Large intestine (tissue), 3 donors: ENCODE measurements around the gene UBASH3B. TPM values are rescaled to one million over a fixed set of nuclear protein-coding genes. Genes with fewer than 3 reads are reported as not detected.

Experiments used
- DNase-seq, 2 donors: peaks; one replicate each; pipeline versions ENCODE4 v3.0.0 to v3.0.0-alpha.2; 2013
- H3K27ac ChIP-seq: one replicate; pipeline ENCODE4 v1.5.1; 2013; ENCODE audit warnings: low read length
- H3K27me3 ChIP-seq: 2 replicates; pipeline ENCODE4 v1.6.1; 2013; ENCODE audit warnings: low read length; ENCODE audit not compliant: control insufficient read depth, insufficient read depth
- H3K36me3 ChIP-seq: 2 replicates; pipeline ENCODE4 v1.6.1; 2013; ENCODE audit warnings: low read length; ENCODE audit not compliant: control insufficient read depth, insufficient read depth
- H3K4me1 ChIP-seq: one replicate; pipeline ENCODE4 v1.6.1; 2013; ENCODE audit warnings: low read length; ENCODE audit not compliant: control insufficient read depth, insufficient read depth
- H3K4me3 ChIP-seq: one replicate; pipeline ENCODE4 v1.5.1; 2013; ENCODE audit warnings: low read length
- H3K9me3 ChIP-seq: one replicate; pipeline ENCODE4 v1.6.1; 2013; ENCODE audit warnings: mild to moderate bottlenecking, low read depth, low read length, moderate library complexity; ENCODE audit not compliant: control insufficient read depth
- WGBS: methylation state at CpG from one replicate; pipeline ENCODE4 v1.1.5; 2013; ENCODE audit warnings: low lambda C conversion rate; ENCODE audit not compliant: insufficient coverage; 5-methylcytosine and 5-hydroxymethylcytosine counted together
- polyA plus RNA-seq: library from polyadenylated mRNA; unstranded; fragments of 120-200 nt; gene quantifications from one replicate; pipeline ENCODE4 v1.2.1, GENCODE V29; 2013

The UBASH3B gene
- polyA plus RNA-seq, 1 donor, result 2.8 TPM

- Histone ChIP-seq H3K4me1 (no peaks in the 10 kb centered on the region), H3K4me3 (no peak overlapping the region), H3K36me3 (no peaks in the 10 kb centered on the region), H3K27ac (no peak overlapping the region), H3K27me3 (no peaks in the 10 kb centered on the region), H3K9me3 (no peaks in the 10 kb centered on the region)
- WGBS, result 83% methylated on average over 1 of the region's 2 CpGs
- no peak for DNase-seq
Observed at GRCh38 chr11:122808478-122808869, 153.0 kb downstream of the UBASH3B start.

DNA sequence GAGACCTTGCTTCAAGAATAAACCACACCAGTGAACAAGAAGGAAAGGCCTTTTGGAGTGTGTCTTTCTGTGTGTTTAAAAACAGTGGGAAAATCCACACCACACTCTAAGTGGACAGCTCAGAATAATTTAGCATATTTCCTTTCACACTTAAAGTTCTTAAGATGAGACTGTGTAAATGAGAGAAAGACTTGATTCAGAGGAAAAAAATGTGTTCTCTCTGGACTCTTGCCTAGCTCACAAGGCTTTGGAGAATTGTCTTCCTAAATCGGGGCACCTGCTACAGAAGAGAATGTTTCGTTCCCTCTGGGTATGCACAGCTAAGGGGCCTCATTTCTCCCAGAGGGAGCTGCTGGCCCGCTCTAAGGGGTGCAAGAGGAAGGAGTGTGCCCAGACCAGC is 154.3 kb downstream of the UBASH3B start:
- no peaks in the 10 kb centered on the region for H3K4me1 ChIP-seq
- whole genome bisulfite sequencing, result no CpG with 5 or more reads among the region's 3 CpGs
- H3K4me3 ChIP-seq, result no peak overlapping the region

DNA sequence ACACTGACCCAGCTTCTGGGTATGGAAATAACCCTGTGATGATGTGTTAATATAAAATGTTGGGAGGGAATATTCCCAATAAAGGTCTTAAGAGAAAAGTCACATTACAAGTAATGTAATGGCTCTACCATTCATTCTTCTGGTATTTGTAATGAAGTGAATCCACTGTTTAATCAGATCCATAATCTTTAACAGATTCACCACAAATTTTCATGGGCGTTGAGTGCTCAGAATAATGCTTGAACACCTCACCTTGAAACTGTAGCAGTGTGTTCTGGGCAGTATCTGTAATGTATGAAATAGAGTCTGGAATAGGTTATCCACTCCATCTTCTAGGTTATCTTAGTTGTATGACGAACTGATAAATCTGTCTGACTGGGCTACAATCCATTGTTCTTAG is 156.2 kb downstream of the UBASH3B start:
- no peaks in the 10 kb centered on the region for H3K27me3 ChIP-seq
- H3K4me3 ChIP-seq, result no peak overlapping the region
- H3K9me3 ChIP-seq, result no peaks in the 10 kb centered on the region
- WGBS, result no CpG with 5 or more reads among the region's 2 CpGs
- H3K4me1 ChIP-seq, result no peaks in the 10 kb centered on the region
- H3K27ac ChIP-seq, result no peak overlapping the region
- H3K36me3 ChIP-seq, result no peaks in the 10 kb centered on the region
- no peak for DNase-seq

More for the DNA sequence above, 154.3 kb downstream of the UBASH3B start:
- Histone ChIP-seq H3K9me3 (no peaks in the 10 kb centered on the region), H3K36me3 (no peaks in the 10 kb centered on the region), H3K27me3 (no peaks in the 10 kb centered on the region), H3K27ac (no peak overlapping the region)
- DNase-seq, result no peak

DNA sequence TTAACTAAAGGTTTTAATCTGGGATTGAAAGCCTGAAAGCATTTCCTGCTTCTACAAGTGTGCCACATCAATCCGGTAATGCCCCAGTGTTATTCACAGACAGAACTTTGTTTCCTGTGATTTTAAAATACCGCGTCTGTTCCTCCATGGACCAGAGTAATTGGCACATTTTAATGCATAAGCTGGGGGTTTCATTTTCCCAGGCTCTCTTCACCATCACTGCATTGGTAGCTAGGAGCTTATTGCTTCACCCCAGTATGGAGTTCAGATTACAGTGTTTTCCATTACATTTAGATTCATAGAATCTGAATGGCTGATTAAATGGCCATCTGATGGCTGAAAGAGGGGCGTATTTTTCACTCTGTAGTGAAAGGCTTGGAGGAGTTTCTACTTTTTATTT is 157.1 kb downstream of the UBASH3B start:
- 80% methylated on average over 3 of the region's 4 CpGs for WGBS

DNA sequence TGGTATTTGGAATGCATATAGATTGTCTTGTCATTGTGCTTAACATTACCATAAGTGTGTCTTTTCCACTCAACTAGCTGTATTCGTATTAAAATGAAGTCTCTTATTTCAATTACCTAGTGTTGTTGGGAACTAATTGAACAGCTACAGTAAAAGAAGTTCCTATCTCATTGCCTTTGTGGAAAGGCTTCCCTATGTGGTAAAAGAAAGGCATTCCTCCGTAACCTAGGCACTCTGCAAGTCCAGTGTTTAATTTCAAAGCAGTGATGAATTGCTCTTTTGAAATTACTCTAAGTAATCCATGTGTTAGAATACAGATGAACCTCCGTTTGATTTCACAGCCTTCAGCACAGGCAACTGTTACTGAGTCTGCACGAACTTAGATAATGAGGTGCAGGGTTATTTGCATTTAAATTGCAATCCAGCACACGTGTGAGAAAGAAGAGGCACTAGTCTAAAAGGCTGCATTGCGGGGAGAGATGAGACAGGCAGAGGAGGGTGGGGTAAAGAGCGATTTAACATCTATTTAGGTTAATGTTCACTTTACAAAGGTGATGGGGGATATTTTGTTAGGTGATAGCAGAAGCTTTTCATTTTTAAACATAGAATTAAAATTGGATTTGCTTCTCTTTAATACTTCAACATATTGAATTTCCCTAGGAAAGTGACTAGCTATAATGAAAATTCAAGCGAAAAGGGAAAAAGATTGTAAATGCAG is 157.8 kb downstream of the UBASH3B start:
- no peak overlapping the region for H3K27ac ChIP-seq
- H3K9me3 ChIP-seq, result no peaks in the 10 kb centered on the region
- WGBS, result 48% methylated on average over 4 of the region's 8 CpGs
- DNase-seq, result no peak
- H3K4me1 ChIP-seq, result no peaks in the 10 kb centered on the region
- H3K4me3 ChIP-seq, result no peak overlapping the region
- H3K27me3 ChIP-seq, result no peaks in the 10 kb centered on the region
- no peaks in the 10 kb centered on the region for H3K36me3 ChIP-seq

More for the DNA sequence above, 157.1 kb downstream of the UBASH3B start:
- Histone ChIP-seq H3K27ac (no peak overlapping the region), H3K36me3 (no peaks in the 10 kb centered on the region), H3K4me3 (no peak overlapping the region), H3K4me1 (no peaks in the 10 kb centered on the region), H3K9me3 (no peaks in the 10 kb centered on the region), H3K27me3 (no peaks in the 10 kb centered on the region)
- no peak for DNase-seq

DNA sequence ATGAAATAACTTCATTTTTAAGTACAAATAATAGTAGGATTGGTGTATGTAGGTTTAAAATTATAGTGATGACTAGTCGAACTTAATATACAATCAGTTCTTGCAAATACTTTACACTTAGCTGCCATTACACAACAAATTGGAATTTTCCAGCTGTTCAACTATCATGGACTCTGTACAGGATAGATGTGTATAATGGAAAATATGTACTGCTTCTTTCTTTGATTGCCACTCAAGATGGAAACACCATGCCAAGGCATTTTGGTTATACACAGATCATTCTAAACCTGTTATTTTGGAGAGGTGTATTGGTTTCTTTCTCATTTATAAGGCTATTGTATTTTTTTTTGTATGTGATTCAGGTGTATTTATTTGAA is 158.4 kb downstream of the UBASH3B start:
- DNase-seq, result no peak

DNA sequence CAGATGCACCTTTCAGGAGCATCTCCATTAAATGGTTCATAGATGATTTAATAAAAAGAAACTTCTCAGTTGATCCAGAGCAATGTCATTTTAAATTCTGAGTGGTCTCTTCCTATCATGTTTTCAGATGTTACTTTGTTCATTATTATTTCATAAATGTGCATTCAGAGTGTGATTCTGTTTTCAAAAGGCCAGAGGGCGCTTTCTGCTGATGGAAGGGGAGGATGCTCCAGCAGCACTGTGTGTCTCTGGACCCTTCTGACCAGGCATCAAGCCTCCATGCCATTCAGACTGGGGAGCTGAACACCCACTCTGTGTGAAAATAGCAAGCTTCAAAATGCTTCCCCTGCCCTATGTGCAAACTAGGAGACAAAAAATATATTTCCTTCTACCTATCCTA is 158.9 kb downstream of the UBASH3B start:
- H3K4me3 ChIP-seq, result no peak overlapping the region
- DNase-seq, result no peak
- H3K27me3 ChIP-seq, result no peaks in the 10 kb centered on the region
- no CpG with 5 or more reads among the region's 1 CpG for WGBS
- H3K36me3 ChIP-seq, result no peaks in the 10 kb centered on the region
- no peak overlapping the region for H3K27ac ChIP-seq
- no peaks in the 10 kb centered on the region for H3K4me1 ChIP-seq
- no peaks in the 10 kb centered on the region for H3K9me3 ChIP-seq

More for the DNA sequence above, 158.4 kb downstream of the UBASH3B start:
- Histone ChIP-seq H3K36me3 (no peaks in the 10 kb centered on the region), H3K4me3 (no peak overlapping the region), H3K27me3 (no peaks in the 10 kb centered on the region), H3K4me1 (no peaks in the 10 kb centered on the region), H3K9me3 (no peaks in the 10 kb centered on the region), H3K27ac (no peak overlapping the region)
- no CpG with 5 or more reads among the region's 1 CpG for WGBS

- WGBS, result 66% methylated on average over 4 of the region's 5 CpGs
- DNase-seq, result no peak
- Histone ChIP-seq H3K36me3 (no peaks in the 10 kb centered on the region), H3K27ac (no peak overlapping the region), H3K9me3 (peaks cover 5% of the 10 kb centered on the region), H3K4me3 (no peak overlapping the region), H3K4me1 (no peaks in the 10 kb centered on the region), H3K27me3 (no peaks in the 10 kb centered on the region)
Observed at GRCh38 chr11:122815900-122816299, 160.4 kb downstream of the UBASH3B start.

GRCh38 chr11:122816761-122817520 is 161.4 kb downstream of the UBASH3B start:
- no peak for DNase-seq
- 69% methylated on average over 4 of the region's 8 CpGs for WGBS
- H3K27ac ChIP-seq, result no peak overlapping the region

DNA sequence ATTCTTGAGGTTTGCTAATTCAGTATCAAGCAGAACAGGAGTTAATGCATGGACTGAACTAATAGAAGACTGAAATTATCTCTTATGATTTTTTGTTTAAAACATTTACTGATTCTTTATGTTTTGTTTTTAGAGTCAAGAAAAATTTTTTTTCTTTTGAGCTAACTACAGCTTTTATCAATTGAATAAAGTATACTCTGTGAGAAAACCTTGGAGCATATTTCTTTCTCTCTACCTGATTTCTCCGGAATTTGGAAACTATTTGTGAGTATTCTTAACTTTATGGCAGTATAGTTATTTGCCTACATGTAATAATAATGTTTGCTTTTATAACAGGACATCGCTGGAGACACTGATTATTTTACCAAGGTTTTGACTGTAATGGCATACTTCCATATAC is 164.6 kb downstream of the UBASH3B start:
- Histone ChIP-seq H3K4me3 (no peak overlapping the region), H3K4me1 (no peaks in the 10 kb centered on the region)
- 92% methylated on average over 2 of the region's 2 CpGs for WGBS

More at GRCh38 chr11:122816761-122817520, 161.4 kb downstream of the UBASH3B start:
- H3K9me3 ChIP-seq, result peaks cover 5% of the 10 kb centered on the region
- H3K4me1 ChIP-seq, result no peaks in the 10 kb centered on the region
- H3K36me3 ChIP-seq, result no peaks in the 10 kb centered on the region
- H3K4me3 ChIP-seq, result no peak overlapping the region
- no peaks in the 10 kb centered on the region for H3K27me3 ChIP-seq

More for the DNA sequence above, 164.6 kb downstream of the UBASH3B start:
- DNase-seq, result no peak
- peaks cover 5% of the 10 kb centered on the region for H3K9me3 ChIP-seq
- no peak overlapping the region for H3K27ac ChIP-seq
- H3K36me3 ChIP-seq, result no peaks in the 10 kb centered on the region
- no peaks in the 10 kb centered on the region for H3K27me3 ChIP-seq
